Loucy (cell line): ENCODE data around the gene MSANTD1.

Source experiments
- EZH2phosphoT487 ChIP-seq: fragments of 200-600 bp; IDR thresholded peaks from 2 replicates; pipeline ENCODE4 v1.6.1; 2018; ENCODE audit warnings: antibody characterized with exemption, mild to moderate bottlenecking, moderate library complexity, borderline replicate concordance
- TF ChIP-seq, protein P1 (sequence below): fragments of 200-600 bp; sonication (generic); conservative IDR thresholded peaks from 2 replicates; pipeline ENCODE4 v1.5.1; 2014; ENCODE audit warnings: mild to moderate bottlenecking, antibody characterized with exemption, low read length

DNA sequence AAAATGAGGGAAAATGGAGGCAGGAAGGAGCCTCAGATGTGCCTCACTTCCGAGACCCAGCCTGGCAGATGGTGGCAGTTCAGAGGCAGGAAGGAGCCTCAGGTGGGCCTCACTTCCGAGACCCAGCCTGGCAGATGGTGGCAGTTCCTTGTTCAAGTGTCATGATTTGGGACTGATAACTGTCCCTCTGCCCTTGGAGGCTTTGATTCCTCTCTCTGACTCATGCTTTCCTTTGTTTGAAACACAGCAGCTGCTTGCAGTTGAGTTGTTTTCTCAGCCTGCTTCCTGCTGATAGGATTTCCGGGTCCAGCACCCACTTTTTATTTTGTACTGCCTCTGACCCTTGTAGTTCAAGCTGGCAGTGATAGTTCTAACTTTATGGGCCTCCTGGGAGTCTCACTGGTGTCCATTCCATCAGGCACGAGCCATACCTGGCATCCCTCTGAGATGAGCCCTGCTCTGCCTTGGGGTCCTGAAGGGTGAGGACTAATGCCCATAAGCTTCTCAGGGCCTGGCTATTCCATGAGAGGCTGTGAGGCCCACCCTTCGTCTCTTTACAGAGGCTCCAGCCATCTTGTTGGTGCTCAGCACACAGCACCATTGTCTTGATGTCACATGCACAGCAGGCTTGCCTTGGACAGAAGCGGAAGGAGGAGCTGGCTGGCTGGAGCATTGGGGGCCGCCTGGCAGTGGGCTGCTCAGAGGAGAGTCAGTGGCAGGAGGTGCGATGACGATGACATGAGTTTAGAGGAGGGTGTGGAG, 56.8 kb downstream of the MSANTD1 start:
- TF ChIP-seq, protein P1, sequence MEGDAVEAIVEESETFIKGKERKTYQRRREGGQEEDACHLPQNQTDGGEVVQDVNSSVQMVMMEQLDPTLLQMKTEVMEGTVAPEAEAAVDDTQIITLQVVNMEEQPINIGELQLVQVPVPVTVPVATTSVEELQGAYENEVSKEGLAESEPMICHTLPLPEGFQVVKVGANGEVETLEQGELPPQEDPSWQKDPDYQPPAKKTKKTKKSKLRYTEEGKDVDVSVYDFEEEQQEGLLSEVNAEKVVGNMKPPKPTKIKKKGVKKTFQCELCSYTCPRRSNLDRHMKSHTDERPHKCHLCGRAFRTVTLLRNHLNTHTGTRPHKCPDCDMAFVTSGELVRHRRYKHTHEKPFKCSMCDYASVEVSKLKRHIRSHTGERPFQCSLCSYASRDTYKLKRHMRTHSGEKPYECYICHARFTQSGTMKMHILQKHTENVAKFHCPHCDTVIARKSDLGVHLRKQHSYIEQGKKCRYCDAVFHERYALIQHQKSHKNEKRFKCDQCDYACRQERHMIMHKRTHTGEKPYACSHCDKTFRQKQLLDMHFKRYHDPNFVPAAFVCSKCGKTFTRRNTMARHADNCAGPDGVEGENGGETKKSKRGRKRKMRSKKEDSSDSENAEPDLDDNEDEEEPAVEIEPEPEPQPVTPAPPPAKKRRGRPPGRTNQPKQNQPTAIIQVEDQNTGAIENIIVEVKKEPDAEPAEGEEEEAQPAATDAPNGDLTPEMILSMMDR, result no peak
- TF ChIP-seq EZH2phosphoT487, result no peak
